Transverse colon (tissue), 4 donors: ENCODE data around the gene MAP6. TPM values are rescaled to one million over a fixed set of nuclear protein-coding genes. Genes with fewer than 3 reads are reported as not detected.

Source experiments
- DNase-seq: peaks from one replicate; pipeline ENCODE4 v3.0.0-alpha.2; 2019
- H3K27ac ChIP-seq, 4 donors: fragments of 200-600 bp; sonication (generic); 2 replicates each; pipeline ENCODE4 v1.5.1; 2016 to 2018; ENCODE audit warnings: inconsistent platforms in 4 of 4
- H3K27me3 ChIP-seq: fragments of 200-600 bp; sonication (generic); 2 replicates; pipeline ENCODE4 v1.5.1; 2017; ENCODE audit warnings: inconsistent platforms
- H3K36me3 ChIP-seq, 4 donors: fragments of 200-600 bp; sonication (generic); 2 replicates each; pipeline ENCODE4 v1.5.1; 2017 to 2019; ENCODE audit warnings: inconsistent platforms in 4 of 4
- H3K4me1 ChIP-seq, 4 donors: fragments of 200-600 bp; sonication (generic); 2 replicates each; pipeline ENCODE4 v1.5.1; 2017 to 2020; ENCODE audit warnings: inconsistent platforms in 4 of 4
- H3K4me3 ChIP-seq, 4 donors: fragments of 200-600 bp; sonication (generic); 1 replicate in 1 of 4; 2 replicates in 3 of 4; pipeline versions ENCODE4 v1.5.1 to v1.6.1; 2017 to 2019; ENCODE audit warnings: inconsistent platforms in 4 of 4
- H3K9me3 ChIP-seq, 2 donors: fragments of 200-600 bp; sonication (generic); 2 replicates each; pipeline ENCODE4 v1.5.1; 2017 to 2019; ENCODE audit warnings: inconsistent platforms in 2 of 2
- CTCF ChIP-seq, 5 experiments: fragments of 200-600 bp in 3 of 5; fragments of 450-650 bp in 2 of 5; sonication (generic) in 3 of 5; IDR thresholded peaks; 1 replicate in 2 of 5; 2 replicates in 3 of 5; pipeline ENCODE4 v1.5.1; 2016 to 2017; ENCODE audit warnings: antibody characterized with exemption in 5 of 5, inconsistent platforms in 3 of 5, mild to moderate bottlenecking in 2 of 5, moderate library complexity in 1 of 5
- EP300 ChIP-seq: sonication (generic); formaldehyde crosslinking; IDR thresholded peaks from one replicate; pipeline ENCODE4 v1.6.1; 2017; ENCODE audit warnings: antibody characterized with exemption, low read depth
- POLR2A ChIP-seq: fragments of 450-650 bp; IDR thresholded peaks from one replicate; pipeline ENCODE4 v1.6.1; 2016; ENCODE audit warnings: antibody characterized with exemption, mild to moderate bottlenecking, moderate library complexity
- POLR2AphosphoS5 ChIP-seq, 3 donors: sonication (generic); formaldehyde crosslinking; IDR thresholded peaks; one replicate each; pipeline ENCODE4 v1.6.1; 2016; ENCODE audit warnings: antibody characterized with exemption in 3 of 3
- WGBS, 2 donors: methylation state at CpG; one replicate each; pipeline ENCODE4 v1.1.5; 2018; ENCODE audit warnings: low coverage in 1 of 2; 5-methylcytosine and 5-hydroxymethylcytosine counted together
- in situ Hi-C, 4 donors: fragments of 200-750 bp; cut with MboI; loops; one replicate each; pipeline versions ENCODE4 v1.15.0 to v1.15.1; 2017; ENCODE audit warnings: low sequenced_read_pairs in 3 of 4, low pct_ligation_motif_present in 1 of 4, low pct_unique_long_range_greater_than_20kb in 1 of 4
- intact Hi-C: fragments of 100-400 bp; cut with DNase I; formaldehyde crosslinking; loops from one replicate; pipeline ENCODE4 v1.15.1; 2023; ENCODE audit warnings: low total_unique reads
- total RNA-seq, 4 donors: library from RNA; depleted of rRNA; stranded (reverse); fragments of >200 nt; gene quantifications; one replicate each; pipeline ENCODE4 v1.1.0, GENCODE V29; 2016

MAP6 gene
- total RNA-seq, 4 donors from 2014 or later = 1.9 to 6.4 (median 3.0) TPM

- Histone ChIP-seq H3K4me1 (no peaks in the 10 kb centered on the region), H3K27me3 (no peaks in the 10 kb centered on the region), H3K36me3 (no peaks in the 10 kb centered on the region), H3K9me3 (no peaks in the 10 kb centered on the region), H3K4me3 (no peak overlapping the region), H3K27ac (no peak overlapping the region)
- intact Hi-C loops (no loop called here), in situ Hi-C loops (loop anchor here (25.0 kb wide), 2 partner anchors 105 to 255 kb away; partner anchors contain the start of gene KLHL35 (in 1 of the 4))
- DNase-seq = no peak
- TF ChIP-seq EP300 (no peak), POLR2A (no peak), POLR2AphosphoS5 (IDR thresholded peaks at IDR 0.05) (no peak), CTCF (IDR thresholded peaks at IDR 0.05) (no peak)
- WGBS, 2 donors = 77% methylated on average over 1 of the region's 1 CpG; no CpG with 5 or more reads in 1 of the 2 donors
These were observed 126.8 kb downstream of the MAP6 start for GRCh38 chr11:75542088-75542438.

- intact Hi-C loops (no loop called here), in situ Hi-C loops (loop anchor here (25.0 kb wide), 2 partner anchors 104 to 254 kb away; partner anchors contain the start of gene KLHL35 (in 1 of the 4))
- Histone ChIP-seq H3K27me3 (no peaks in the 10 kb centered on the region), H3K27ac (no peak overlapping the region), H3K4me3 (no peak overlapping the region), H3K9me3 (no peaks in the 10 kb centered on the region), H3K4me1 (no peaks in the 10 kb centered on the region), H3K36me3 (no peaks in the 10 kb centered on the region)
- WGBS, 2 donors = 93 to 100% methylated on average over 2 to 4 of the region's 4 CpGs
- no peak for TF ChIP-seq POLR2AphosphoS5 (IDR thresholded peaks at IDR 0.05)
- TF ChIP-seq EP300 = no peak
- TF ChIP-seq POLR2A = no peak
- TF ChIP-seq CTCF (IDR thresholded peaks at IDR 0.05) = no peak
- no peak for DNase-seq
These were observed 127.4 kb downstream of the MAP6 start for GRCh38 chr11:75541193-75542087.

- DNase-seq = no peak
- Histone ChIP-seq H3K9me3 (no peaks in the 10 kb centered on the region), H3K4me1 (no peaks in the 10 kb centered on the region), H3K36me3 (no peaks in the 10 kb centered on the region), H3K27ac (no peak overlapping the region), H3K4me3 (no peak overlapping the region), H3K27me3 (no peaks in the 10 kb centered on the region)
- TF ChIP-seq POLR2AphosphoS5 (IDR thresholded peaks at IDR 0.05) = no peak
- TF ChIP-seq EP300 = no peak
- TF ChIP-seq POLR2A = no peak
- TF ChIP-seq CTCF (IDR thresholded peaks at IDR 0.05) = no peak
- WGBS, 2 donors = 85 to 88% methylated on average over 3 to 9 of the region's 9 CpGs
- intact Hi-C loops = no loop called here
- in situ Hi-C loops = loop anchor here (10.0 to 25.0 kb wide), 3 partner anchors 95 to 252 kb away; partner anchors contain the start of gene KLHL35 (in 1 of the 4)
These were observed 129.1 kb downstream of the MAP6 start for GRCh38 chr11:75539459-75540334.
